Lower leg skin (tissue), 4 donors: ENCODE results near the gene LDB2. TPM values are rescaled to one million over a fixed set of nuclear protein-coding genes. Genes with fewer than 3 reads are reported as not detected.

Source experiments
- DNase-seq, 2 donors: peaks; one replicate each; pipeline ENCODE4 v3.0.0-alpha.2; 2019; ENCODE audit warnings: low spot score in 2 of 2
- H3K4me3 ChIP-seq: fragments of 200-600 bp; sonication (generic); 2 replicates; pipeline ENCODE4 v1.5.1; 2017; ENCODE audit warnings: mild to moderate bottlenecking, low read depth; ENCODE audit not compliant: poor library complexity, severe bottlenecking
- CTCF ChIP-seq, 3 donors: fragments of 450-650 bp; IDR thresholded peaks; one replicate each; pipeline ENCODE4 v1.5.1; 2016; ENCODE audit warnings: antibody characterized with exemption in 3 of 3, mild to moderate bottlenecking in 3 of 3, moderate library complexity in 2 of 3
- POLR2A ChIP-seq, 2 donors: fragments of 450-650 bp; IDR thresholded peaks; one replicate each; pipeline ENCODE4 v1.6.1; 2016 to 2017; ENCODE audit warnings: antibody characterized with exemption in 2 of 2, mild to moderate bottlenecking in 1 of 2, moderate library complexity in 1 of 2
- whole genome bisulfite sequencing, 2 donors: methylation state at CpG; one replicate each; pipeline ENCODE4 v1.1.5; 2018; 5-methylcytosine and 5-hydroxymethylcytosine counted together
- intact Hi-C: fragments of 100-400 bp; cut with DNase I; formaldehyde crosslinking; loops from one replicate; pipeline ENCODE4 v1.15.0; 2023; ENCODE audit warnings: low total_unique reads
- total RNA-seq, 4 donors: library from RNA; depleted of rRNA; stranded (reverse); fragments of >200 nt; gene quantifications; one replicate each; pipeline ENCODE4 v1.1.0, GENCODE V29; 2016

LDB2 gene
- total RNA-seq, 4 donors from 2014 or later = 5.4 to 14.0 (median 7.8) TPM

GRCh38 chr4:16521156-16521915 lies 377.1 kb downstream of the LDB2 start:
- H3K4me3 ChIP-seq = no peak overlapping the region
- intact Hi-C loops = no loop called here
- 77% methylated on average over 1 of the region's 1 CpG; no CpG with 5 or more reads in 1 of the 2 donors for WGBS, 2 donors
- no peak for DNase-seq
- no peak for TF ChIP-seq CTCF (IDR thresholded peaks at IDR 0.05)
- TF ChIP-seq POLR2A (IDR thresholded peaks at IDR 0.05) = no peak

- intact Hi-C loops = no loop called here
- WGBS, 2 donors = 37 to 48% methylated on average over 5 of the region's 5 CpGs
- peak in 1 of 2 donors; percentile 17 for DNase-seq
- H3K4me3 ChIP-seq = no peak overlapping the region
- TF ChIP-seq POLR2A (IDR thresholded peaks at IDR 0.05) (no peak), CTCF (IDR thresholded peaks at IDR 0.05) (no peak)
These were observed 381.5 kb downstream of the LDB2 start for GRCh38 chr4:16516796-16517439.

GRCh38 chr4:16513876-16514275 lies 384.6 kb downstream of the LDB2 start:
- 60 to 65% methylated on average over 2 of the region's 2 CpGs for WGBS, 2 donors
- intact Hi-C loops = no loop called here
- no peak overlapping the region for H3K4me3 ChIP-seq
- TF ChIP-seq POLR2A (IDR thresholded peaks at IDR 0.05) (no peak), CTCF (IDR thresholded peaks at IDR 0.05) (no peak)
- DNase-seq = no peak

GRCh38 chr4:16508968-16509367 lies 389.5 kb downstream of the LDB2 start:
- WGBS, 2 donors = 63 to 84% methylated on average over 1 of the region's 1 CpG
- H3K4me3 ChIP-seq = no peak overlapping the region
- TF ChIP-seq CTCF (IDR thresholded peaks at IDR 0.05) = no peak
- TF ChIP-seq POLR2A (IDR thresholded peaks at IDR 0.05) = no peak
- no peak for DNase-seq
- intact Hi-C loops = no loop called here

GRCh38 chr4:16505726-16506125 lies 392.7 kb downstream of the LDB2 start:
- no peak overlapping the region for H3K4me3 ChIP-seq
- 82 to 86% methylated on average over 7 of the region's 7 CpGs for WGBS, 2 donors
- no peak for DNase-seq
- intact Hi-C loops = no loop called here
- TF ChIP-seq CTCF (IDR thresholded peaks at IDR 0.05) (no peak), POLR2A (IDR thresholded peaks at IDR 0.05) (no peak)
